ENCODE results near the gene GAGE12J.
"Not testable (repeated sequence)": the region's sequence is repeated elsewhere in the genome, so short reads cannot be mapped to it uniquely, and the experiment has no call there.

Gene GAGE12J

DNA sequence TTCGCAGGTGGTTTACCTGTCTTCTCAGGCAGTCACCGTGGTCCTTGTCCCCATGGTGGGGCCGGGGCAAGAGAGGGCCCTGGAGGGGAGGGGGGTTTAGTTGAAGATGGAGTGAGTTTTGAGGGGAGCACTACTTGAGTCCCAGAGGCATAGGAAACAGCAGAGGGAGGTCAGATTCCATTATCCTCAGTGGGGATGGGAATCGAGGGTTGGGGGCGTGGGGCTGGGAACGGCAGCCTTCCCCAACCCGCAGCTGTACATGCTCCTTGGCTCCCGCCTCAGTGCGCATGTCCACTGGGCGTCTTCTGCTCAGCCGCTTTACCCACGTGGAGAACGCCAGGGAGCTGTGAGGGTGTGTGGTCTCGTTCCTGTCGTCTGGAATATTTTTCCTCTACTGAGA, 18.5 kb upstream of the GAGE12J start, which contains the start of gene GAGE10:
Gene GAGE10 (plus strand): TSS at position 301 of the 400 bp plus-strand sequence. CDS start 1,214 bp downstream, outside the sequence.
- no peak within 1 kb of the TSS for H3K4me3 ChIP-seq (replicated peaks; ENCODE audit: insufficient read depth, low read length)
- DNase-seq (ENCODE audit: low read depth in 1 of 2, low spot score in 1 of 2), result no peak
- no peaks in the 10 kb centered on the region for H3K27me3 ChIP-seq (ENCODE audit: insufficient read depth, poor library complexity, severe bottlenecking)
- no peak within 1 kb of the TSS for H3K27ac ChIP-seq (replicated peaks)
- TF ChIP-seq SPI1 (IDR thresholded peaks at IDR 0.05; ENCODE audit: borderline replicate concordance, low read depth) (no peak), POLR2AphosphoS5 (IDR thresholded peaks at IDR 0.05; ENCODE audit: low read depth) (no peak), GABPA (IDR thresholded peaks at IDR 0.05; ENCODE audit: low read depth) (no peak)
- TF ChIP-seq, protein P1, sequence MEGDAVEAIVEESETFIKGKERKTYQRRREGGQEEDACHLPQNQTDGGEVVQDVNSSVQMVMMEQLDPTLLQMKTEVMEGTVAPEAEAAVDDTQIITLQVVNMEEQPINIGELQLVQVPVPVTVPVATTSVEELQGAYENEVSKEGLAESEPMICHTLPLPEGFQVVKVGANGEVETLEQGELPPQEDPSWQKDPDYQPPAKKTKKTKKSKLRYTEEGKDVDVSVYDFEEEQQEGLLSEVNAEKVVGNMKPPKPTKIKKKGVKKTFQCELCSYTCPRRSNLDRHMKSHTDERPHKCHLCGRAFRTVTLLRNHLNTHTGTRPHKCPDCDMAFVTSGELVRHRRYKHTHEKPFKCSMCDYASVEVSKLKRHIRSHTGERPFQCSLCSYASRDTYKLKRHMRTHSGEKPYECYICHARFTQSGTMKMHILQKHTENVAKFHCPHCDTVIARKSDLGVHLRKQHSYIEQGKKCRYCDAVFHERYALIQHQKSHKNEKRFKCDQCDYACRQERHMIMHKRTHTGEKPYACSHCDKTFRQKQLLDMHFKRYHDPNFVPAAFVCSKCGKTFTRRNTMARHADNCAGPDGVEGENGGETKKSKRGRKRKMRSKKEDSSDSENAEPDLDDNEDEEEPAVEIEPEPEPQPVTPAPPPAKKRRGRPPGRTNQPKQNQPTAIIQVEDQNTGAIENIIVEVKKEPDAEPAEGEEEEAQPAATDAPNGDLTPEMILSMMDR (IDR thresholded peaks at IDR 0.05; ENCODE audit: insufficient read depth, low read length), result no peak
- TF ChIP-seq, protein P2, sequence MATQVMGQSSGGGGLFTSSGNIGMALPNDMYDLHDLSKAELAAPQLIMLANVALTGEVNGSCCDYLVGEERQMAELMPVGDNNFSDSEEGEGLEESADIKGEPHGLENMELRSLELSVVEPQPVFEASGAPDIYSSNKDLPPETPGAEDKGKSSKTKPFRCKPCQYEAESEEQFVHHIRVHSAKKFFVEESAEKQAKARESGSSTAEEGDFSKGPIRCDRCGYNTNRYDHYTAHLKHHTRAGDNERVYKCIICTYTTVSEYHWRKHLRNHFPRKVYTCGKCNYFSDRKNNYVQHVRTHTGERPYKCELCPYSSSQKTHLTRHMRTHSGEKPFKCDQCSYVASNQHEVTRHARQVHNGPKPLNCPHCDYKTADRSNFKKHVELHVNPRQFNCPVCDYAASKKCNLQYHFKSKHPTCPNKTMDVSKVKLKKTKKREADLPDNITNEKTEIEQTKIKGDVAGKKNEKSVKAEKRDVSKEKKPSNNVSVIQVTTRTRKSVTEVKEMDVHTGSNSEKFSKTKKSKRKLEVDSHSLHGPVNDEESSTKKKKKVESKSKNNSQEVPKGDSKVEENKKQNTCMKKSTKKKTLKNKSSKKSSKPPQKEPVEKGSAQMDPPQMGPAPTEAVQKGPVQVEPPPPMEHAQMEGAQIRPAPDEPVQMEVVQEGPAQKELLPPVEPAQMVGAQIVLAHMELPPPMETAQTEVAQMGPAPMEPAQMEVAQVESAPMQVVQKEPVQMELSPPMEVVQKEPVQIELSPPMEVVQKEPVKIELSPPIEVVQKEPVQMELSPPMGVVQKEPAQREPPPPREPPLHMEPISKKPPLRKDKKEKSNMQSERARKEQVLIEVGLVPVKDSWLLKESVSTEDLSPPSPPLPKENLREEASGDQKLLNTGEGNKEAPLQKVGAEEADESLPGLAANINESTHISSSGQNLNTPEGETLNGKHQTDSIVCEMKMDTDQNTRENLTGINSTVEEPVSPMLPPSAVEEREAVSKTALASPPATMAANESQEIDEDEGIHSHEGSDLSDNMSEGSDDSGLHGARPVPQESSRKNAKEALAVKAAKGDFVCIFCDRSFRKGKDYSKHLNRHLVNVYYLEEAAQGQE (IDR thresholded peaks at IDR 0.05; ENCODE audit: insufficient replicate concordance, low read depth), result no peak

DNA sequence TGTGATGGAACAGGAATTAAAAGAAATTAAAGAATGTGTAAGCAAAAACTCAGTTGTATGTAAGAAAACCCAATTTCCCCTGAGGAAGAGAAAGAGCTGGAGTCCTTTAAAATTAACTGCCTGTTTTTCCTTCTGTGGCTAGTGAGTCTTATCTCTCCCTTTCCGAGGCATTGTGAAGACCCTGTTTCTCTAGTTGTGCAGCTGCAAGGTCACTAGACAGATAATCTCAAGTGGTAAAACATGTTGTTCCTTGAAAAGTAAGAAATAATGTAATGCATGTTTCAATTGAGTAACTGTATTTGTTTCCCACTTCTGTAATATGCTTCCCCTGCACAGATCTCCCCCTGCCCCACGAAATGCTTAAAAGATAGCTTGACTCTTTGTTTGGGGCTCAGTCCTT, 14.1 kb upstream of the GAGE12J start:
- not testable (repeated sequence) for H3K27me3 ChIP-seq (ENCODE audit: insufficient read depth, poor library complexity, severe bottlenecking); H3K4me3 ChIP-seq (replicated peaks; ENCODE audit: insufficient read depth, low read length); H3K27ac ChIP-seq (replicated peaks); DNase-seq (ENCODE audit: low read depth in 1 of 2, low spot score in 1 of 2)

DNA sequence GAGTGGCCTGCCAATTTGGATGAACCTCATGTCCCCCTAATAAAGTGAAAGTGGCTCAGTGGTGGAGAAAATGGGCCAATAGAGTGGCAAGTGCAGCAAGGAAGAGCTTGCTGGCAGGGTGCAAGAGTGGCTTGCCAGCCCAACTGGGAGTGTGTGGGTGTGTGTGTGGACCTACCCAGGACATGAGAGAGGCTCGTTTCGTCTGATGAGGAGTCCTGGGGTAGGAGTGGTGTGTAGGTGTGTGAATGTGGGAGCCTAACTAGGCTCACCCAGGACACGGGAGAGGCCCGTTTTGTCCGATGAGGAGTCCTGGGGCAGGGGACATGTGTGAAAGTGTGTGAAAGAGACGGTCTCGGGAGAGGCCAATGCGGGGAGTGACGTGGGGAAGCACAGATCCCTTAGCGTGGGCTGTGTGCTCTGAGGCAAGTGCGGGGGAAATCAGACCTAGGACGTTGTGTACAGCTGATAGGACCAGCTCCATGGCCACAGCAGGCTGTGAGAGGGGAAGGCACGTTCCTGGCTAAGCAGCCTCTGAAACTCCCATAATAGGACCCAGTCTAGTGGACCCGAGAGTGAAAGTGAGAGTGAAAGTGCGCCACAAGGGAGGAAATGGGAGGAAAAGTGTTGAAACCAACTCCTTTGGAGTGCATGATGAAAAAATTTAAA, 13.1 kb upstream of the GAGE12J start:
- H3K27ac ChIP-seq (replicated peaks), result no peak overlapping the region
- DNase-seq (ENCODE audit: low read depth in 1 of 2, low spot score in 1 of 2), result peak in 1 of 2 experiments; percentile 3
- no peak overlapping the region for H3K4me3 ChIP-seq (replicated peaks; ENCODE audit: insufficient read depth, low read length)

More for the DNA sequence above, 13.1 kb upstream of the GAGE12J start:
- TF ChIP-seq POLR2AphosphoS5 (IDR thresholded peaks at IDR 0.05; ENCODE audit: low read depth), result no peak
- TF ChIP-seq, protein P2 (IDR thresholded peaks at IDR 0.05; ENCODE audit: insufficient replicate concordance, low read depth), result no peak
- TF ChIP-seq GABPA (IDR thresholded peaks at IDR 0.05; ENCODE audit: low read depth), result no peak
- TF ChIP-seq, protein P1 (IDR thresholded peaks at IDR 0.05; ENCODE audit: insufficient read depth, low read length), result no peak
- no peaks in the 10 kb centered on the region for H3K27me3 ChIP-seq (ENCODE audit: insufficient read depth, poor library complexity, severe bottlenecking)
